Central memory CD8-positive, alpha-beta T cell (primary cell): ENCODE data around the gene SLC35B4.

Experiments used
- ATAC-seq: fragments of 150-1000 bp; cut with Tn5 transposase; replicated peaks from 2 replicates; pipeline ENCODE4 v1.10.0; 2022; ENCODE audit warnings: mild to moderate bottlenecking, moderate FRiP score, moderate number of reproducible peaks; ENCODE audit not compliant: poor library complexity, severe bottlenecking; ENCODE audit errors: extremely low read depth
- DNase-seq, 2 donors: peaks; one replicate each; pipeline ENCODE4 v3.0.0; 2021; ENCODE audit warnings: low spot score in 2 of 2
- H3K27ac Mint-ChIP-seq: one replicate; pipeline ENCODE4 v1.8.0; 2022; ENCODE audit warnings: low read depth, mild to moderate bottlenecking, moderate library complexity, mixed read lengths
- H3K27me3 Mint-ChIP-seq: one replicate; pipeline ENCODE4 v1.8.0; 2022; ENCODE audit warnings: mixed read lengths
- H3K36me3 Mint-ChIP-seq: one replicate; pipeline ENCODE4 v1.8.0; 2022; ENCODE audit warnings: mild to moderate bottlenecking, moderate library complexity, mixed read lengths; ENCODE audit not compliant: insufficient read depth
- H3K4me1 Mint-ChIP-seq: one replicate; pipeline ENCODE4 v1.8.0; 2022; ENCODE audit warnings: mixed read lengths
- H3K4me3 Mint-ChIP-seq: one replicate; pipeline ENCODE4 v1.8.0; 2022; ENCODE audit warnings: mild to moderate bottlenecking, moderate library complexity, mixed read lengths
- H3K9me3 Mint-ChIP-seq: one replicate; pipeline ENCODE4 v1.8.0; 2022; ENCODE audit warnings: mixed read lengths

SLC35B4 gene, protein sequence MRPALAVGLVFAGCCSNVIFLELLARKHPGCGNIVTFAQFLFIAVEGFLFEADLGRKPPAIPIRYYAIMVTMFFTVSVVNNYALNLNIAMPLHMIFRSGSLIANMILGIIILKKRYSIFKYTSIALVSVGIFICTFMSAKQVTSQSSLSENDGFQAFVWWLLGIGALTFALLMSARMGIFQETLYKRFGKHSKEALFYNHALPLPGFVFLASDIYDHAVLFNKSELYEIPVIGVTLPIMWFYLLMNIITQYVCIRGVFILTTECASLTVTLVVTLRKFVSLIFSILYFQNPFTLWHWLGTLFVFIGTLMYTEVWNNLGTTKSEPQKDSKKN

DNA sequence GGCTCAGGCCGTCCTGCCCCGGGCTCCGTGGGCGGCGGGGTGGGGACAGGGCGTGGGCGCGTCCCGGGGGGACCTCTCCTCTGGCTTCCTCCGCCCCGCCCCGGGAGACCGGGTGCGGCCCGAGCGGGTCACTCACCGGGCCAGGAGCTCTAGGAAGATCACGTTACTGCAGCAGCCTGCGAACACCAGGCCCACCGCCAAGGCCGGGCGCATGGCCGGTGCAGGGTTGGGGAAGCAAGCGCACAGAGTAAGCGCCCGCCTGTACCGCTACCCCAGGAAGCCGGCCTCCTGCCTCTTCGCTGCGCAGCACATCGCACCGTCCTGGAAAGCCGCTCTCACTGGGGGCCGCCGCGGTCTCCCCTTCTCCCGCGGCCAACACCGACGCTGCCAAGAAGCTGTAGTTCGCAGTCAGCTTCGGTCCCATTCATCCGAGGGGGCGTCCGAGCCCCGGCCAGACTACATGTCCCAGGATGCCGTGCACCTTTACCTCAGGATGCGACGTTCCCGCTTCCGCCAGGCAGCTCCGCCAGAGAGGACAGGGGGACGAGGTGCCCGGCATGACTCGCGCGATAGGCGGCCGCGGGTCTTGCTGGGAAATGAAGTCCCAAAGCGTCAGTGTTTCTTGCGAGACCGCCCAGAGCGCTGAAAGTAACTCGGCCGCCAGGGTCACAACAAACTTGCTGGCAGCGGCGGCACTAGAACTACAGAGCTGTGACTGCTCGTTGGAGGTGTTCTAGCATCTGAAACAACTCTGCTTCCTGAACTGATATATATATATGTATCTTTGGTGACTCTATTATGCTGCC is at the start of gene SLC35B4:
TSS of gene SLC35B4 (minus strand) at position 392 of the 806 bp plus-strand sequence. CDS start at position 213, 179 bp downstream.
- Mint-ChIP-seq H3K36me3 (peaks cover 7% of the 10 kb centered on the region), H3K9me3 (no peaks in the 10 kb centered on the region), H3K4me1 (peaks cover 19% of the 10 kb centered on the region), H3K4me3 (peak within 1 kb of the TSS; percentile 85), H3K27me3 (no peaks in the 10 kb centered on the region), H3K27ac (peak within 1 kb of the TSS; percentile 69)
- ATAC-seq (peak; percentile 97), DNase-seq (peak; percentile 89)

DNA sequence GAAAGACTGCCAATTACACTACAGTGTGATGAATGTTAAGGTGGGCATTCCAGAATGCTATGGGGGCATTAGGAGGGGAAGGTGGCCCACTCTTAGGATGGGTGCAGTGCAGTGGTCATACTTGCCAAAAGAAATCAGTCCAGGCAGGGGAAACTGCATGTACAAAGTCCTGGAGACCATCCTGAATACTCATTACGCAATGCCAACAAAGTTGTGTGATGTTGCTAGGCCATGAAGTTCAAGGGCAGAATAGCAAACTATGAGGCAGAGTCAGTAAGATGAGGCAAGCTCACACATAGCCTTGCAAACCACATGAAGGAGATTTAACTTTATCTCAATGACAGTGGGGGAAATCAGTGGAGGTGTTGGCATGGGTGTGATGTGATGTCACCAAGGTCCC is 49.8 kb upstream of the SLC35B4 start:
- Mint-ChIP-seq H3K27ac (no peak overlapping the region), H3K36me3 (no peaks in the 10 kb centered on the region), H3K9me3 (no peaks in the 10 kb centered on the region), H3K4me3 (no peak overlapping the region), H3K4me1 (no peaks in the 10 kb centered on the region), H3K27me3 (peaks cover 76% of the 10 kb centered on the region)
- DNase-seq, result no peak
- no peak for ATAC-seq

DNA sequence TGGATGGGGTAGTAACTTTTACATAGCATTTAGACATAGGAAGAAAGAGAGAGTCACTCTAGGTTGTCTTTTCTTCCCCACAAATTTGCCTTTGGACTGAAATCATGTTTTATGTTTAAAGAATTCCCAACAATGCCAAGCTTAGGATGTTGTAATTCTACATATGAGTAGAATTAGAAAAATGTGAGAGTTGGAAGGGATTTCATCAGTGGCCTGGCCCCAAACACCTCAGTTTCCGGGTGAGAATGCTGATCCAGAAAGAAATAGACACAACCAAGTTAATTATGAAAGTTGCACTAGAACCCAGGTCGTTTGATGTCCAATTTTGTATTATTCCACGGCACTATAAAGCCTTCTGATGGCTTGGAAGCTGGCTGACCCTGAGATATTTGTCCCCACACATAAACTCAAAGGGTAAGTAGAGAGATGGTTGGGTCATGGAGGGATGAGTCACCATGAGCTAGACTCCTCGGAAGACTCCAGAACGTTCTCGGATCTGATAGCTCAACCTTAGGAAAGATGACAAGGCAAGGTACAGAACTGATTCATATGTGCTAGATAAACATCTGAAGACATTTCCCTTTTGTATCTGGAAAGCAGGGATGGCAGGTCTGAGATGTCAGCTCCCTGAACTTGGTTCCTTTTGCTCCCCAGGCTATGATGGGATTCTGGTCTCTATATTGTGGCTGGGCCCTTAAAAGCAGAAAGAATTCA is 48.8 kb upstream of the SLC35B4 start:
- no peak overlapping the region for H3K4me3 Mint-ChIP-seq
- DNase-seq, result no peak
- H3K36me3 Mint-ChIP-seq, result no peaks in the 10 kb centered on the region
- peaks cover 76% of the 10 kb centered on the region for H3K27me3 Mint-ChIP-seq
- no peaks in the 10 kb centered on the region for H3K4me1 Mint-ChIP-seq
- no peaks in the 10 kb centered on the region for H3K9me3 Mint-ChIP-seq
- H3K27ac Mint-ChIP-seq, result no peak overlapping the region
- ATAC-seq, result no peak

DNA sequence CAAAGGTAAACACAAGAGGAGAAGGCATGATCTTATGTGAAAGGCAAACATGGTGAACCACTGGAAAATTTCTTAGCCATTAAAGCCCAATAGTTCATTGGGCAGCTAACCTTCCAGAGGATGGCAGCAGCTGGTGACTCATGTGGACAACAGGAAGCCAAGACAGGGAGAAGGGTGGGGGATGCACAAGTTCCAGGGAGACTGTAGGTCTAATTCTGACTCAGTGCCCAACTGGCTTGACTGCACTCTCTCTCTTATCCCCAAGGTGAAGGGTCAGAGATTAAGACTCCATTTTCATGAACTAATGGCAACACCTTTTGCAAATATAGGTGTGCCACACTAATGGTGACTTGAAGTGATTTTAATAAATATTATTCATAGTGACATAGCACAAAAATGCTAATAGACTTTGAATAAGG is 47.9 kb upstream of the SLC35B4 start:
- H3K9me3 Mint-ChIP-seq, result no peaks in the 10 kb centered on the region
- DNase-seq (no peak), ATAC-seq (no peak)
- no peak overlapping the region for H3K4me3 Mint-ChIP-seq
- H3K36me3 Mint-ChIP-seq, result no peaks in the 10 kb centered on the region
- H3K27me3 Mint-ChIP-seq, result peaks cover 74% of the 10 kb centered on the region
- H3K4me1 Mint-ChIP-seq, result no peaks in the 10 kb centered on the region
- no peak overlapping the region for H3K27ac Mint-ChIP-seq

DNA sequence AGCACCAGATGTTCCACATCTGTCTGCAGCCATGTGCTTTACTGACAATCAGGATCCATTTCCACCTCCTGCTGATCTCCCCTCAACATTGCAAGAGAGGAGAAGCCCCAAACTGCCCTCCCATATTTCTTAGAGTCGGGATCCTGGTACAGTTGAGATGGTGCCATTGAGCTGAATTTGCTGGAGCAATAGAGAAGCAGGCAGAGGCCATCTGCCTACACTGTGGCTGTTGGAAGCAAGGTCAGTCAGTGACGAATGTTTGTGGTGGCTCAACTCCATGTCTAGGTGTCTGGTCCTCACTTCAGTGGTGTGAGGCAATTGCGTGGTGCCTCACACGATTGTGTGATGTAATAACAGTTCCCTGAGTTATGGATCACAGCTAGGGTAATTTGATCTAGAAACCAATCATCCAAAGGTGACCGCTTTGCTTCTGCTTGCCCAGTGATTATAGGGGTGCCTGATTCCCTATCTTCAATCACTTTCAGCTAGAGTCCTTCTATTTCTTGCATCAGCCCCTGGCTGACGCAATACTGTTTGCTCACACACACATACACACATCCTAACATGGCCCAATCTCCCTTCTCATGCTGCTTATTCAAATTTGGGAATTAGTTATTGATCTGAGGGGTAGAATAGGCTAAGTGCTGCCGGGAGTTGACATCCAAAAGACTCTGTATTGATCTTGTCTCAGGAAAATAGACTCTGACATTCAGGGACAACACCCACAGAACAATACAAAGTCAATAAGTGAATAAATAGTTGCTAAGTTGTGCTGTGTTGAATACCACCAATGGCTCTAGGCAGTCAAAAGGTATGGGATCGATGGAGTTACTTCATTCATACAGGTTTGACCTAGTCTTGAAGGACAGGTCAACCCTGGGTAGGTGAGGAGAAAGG is 46.1 kb upstream of the SLC35B4 start:
- DNase-seq, result no peak
- Mint-ChIP-seq H3K27ac (no peak overlapping the region), H3K36me3 (no peaks in the 10 kb centered on the region), H3K4me1 (peaks cover 5% of the 10 kb centered on the region), H3K4me3 (no peak overlapping the region), H3K9me3 (no peaks in the 10 kb centered on the region), H3K27me3 (peaks cover 63% of the 10 kb centered on the region)
- no peak for ATAC-seq

DNA sequence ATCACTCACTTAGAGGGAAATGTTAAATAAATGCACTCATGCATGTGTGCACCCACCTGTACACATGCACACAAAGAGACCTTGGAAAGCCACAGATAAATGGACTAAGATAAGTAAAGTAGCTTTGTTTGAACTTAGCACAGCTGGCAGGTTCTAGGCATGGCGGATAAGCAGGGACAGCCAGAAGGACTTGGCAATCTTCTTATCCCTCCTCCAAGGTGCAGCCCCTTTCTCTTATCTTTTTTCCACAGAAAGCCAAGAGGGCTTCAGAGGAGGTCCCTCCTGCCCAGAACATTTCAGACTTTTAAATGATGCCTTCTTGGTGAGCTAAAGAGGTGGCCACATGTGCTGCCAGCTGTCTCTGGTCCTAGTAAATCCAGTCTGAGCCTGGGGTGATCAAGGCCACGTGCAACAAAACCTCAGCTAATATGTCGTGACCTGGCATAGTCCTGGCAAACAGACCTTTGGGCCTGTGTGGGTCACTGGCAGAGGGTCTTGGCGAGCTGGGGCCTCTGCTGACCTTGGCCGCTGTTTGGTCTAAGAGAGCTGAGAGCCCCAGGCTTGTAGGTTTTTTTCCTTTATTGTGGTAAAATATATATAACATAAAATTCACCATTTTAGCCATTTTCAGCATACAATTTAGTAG is 43.2 kb upstream of the SLC35B4 start:
- Mint-ChIP-seq H3K27me3 (peaks cover 57% of the 10 kb centered on the region), H3K4me3 (no peak overlapping the region), H3K4me1 (peaks cover 5% of the 10 kb centered on the region), H3K27ac (no peak overlapping the region), H3K9me3 (no peaks in the 10 kb centered on the region), H3K36me3 (no peaks in the 10 kb centered on the region)
- DNase-seq, result no peak
- ATAC-seq, result no peak

DNA sequence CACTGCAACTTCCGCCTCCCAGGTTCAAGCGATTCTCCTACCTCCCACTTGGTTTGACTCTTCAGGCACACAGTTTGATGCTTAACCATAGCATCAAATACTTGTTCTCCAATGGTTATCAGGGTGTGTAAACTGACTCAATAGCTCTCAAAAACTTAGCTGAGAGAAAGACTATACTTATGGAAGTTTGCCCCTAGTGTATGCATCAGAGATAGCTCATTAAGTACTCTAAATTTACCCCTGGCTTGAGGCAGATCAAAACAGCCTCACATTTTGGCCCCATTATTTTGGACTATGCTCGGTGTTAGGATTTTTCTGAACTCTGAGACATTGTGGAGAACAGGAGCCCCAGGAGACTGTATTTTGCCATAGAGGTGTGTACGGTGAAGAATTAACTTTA is 40.8 kb upstream of the SLC35B4 start:
- DNase-seq (no peak), ATAC-seq (peak; percentile 19)
- H3K27ac Mint-ChIP-seq, result no peak overlapping the region
- H3K36me3 Mint-ChIP-seq, result no peaks in the 10 kb centered on the region
- H3K9me3 Mint-ChIP-seq, result no peaks in the 10 kb centered on the region
- no peak overlapping the region for H3K4me3 Mint-ChIP-seq
- peaks cover 5% of the 10 kb centered on the region for H3K4me1 Mint-ChIP-seq
- peaks cover 43% of the 10 kb centered on the region for H3K27me3 Mint-ChIP-seq

DNA sequence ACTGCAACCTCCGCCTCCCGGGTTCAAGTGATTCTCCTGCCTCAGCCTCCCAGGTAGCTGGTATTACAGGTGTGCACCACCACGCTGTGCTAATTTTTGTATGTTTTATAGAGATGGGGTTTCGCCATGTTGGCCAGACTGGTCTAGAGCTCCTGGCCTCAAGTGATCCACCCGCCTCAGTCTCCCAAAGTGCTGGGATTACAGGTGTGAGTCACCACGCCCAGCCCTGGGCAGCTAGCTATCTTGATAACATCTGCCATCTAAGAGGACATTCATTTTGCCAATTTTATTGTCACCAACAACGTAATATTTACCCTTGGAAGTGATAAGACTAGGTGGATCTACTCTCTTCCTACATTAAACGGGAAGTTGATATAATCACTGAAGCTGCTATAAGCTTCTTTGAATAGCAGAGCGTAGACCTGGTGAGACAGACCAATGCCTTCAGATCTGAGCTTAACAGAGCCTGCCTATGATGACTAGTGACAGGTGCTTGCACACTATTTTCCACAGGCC is 39.7 kb upstream of the SLC35B4 start:
- no peaks in the 10 kb centered on the region for H3K9me3 Mint-ChIP-seq
- no peak for ATAC-seq
- DNase-seq, result no peak
- no peak overlapping the region for H3K27ac Mint-ChIP-seq
- peaks cover 33% of the 10 kb centered on the region for H3K27me3 Mint-ChIP-seq
- H3K4me3 Mint-ChIP-seq, result no peak overlapping the region
- no peaks in the 10 kb centered on the region for H3K36me3 Mint-ChIP-seq
- peaks cover 5% of the 10 kb centered on the region for H3K4me1 Mint-ChIP-seq

DNA sequence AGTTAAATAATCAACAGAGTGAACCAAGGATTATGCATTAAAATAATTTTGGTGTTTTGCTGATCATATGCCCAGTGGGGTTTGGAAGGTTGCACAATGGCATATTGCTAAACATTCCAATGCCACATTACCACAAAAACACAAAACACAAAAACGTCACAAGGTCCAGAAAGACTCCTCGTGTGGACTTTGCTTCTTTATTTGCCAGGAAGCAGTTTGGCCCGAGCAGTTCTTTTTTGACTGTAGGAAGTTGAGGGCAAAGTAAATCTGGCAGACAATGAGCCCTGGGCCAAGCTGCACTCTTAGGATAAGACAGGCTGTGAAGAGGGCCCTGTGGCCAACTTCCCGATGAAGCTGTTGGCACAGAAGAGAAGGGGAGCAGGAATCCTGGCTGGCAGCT is 39.2 kb upstream of the SLC35B4 start:
- Mint-ChIP-seq H3K27ac (no peak overlapping the region), H3K9me3 (no peaks in the 10 kb centered on the region), H3K36me3 (no peaks in the 10 kb centered on the region), H3K4me1 (peaks cover 5% of the 10 kb centered on the region), H3K4me3 (no peak overlapping the region), H3K27me3 (peaks cover 28% of the 10 kb centered on the region)
- DNase-seq, result no peak
- ATAC-seq, result no peak

DNA sequence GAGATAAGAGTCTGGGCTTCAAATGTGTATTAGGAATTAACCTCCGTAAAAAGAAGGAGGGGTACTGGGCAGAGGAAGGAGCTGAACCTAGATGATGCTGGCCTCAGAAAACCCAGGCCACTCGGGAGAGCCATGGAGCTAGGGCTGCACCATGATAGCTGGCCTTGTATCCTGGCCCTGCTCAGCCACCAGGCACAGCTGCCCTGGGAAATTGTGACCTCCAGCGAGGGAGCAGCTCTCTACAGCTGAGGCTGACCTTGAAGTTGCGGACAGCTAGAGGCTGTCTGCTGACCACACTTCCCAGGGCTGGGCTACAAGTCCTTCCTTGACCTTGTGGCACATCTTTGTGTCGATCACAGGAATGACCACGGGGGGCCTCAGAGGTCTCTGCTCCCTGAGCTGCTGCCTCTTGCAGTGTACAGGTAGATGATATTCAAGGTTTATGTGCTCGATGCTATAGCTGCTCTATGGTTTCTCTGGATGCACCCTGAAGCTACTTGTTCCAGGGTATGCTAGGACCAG is 38.3 kb upstream of the SLC35B4 start:
- ATAC-seq (no peak), DNase-seq (no peak)
- Mint-ChIP-seq H3K4me3 (no peak overlapping the region), H3K27me3 (peaks cover 19% of the 10 kb centered on the region), H3K36me3 (no peaks in the 10 kb centered on the region), H3K4me1 (peaks cover 5% of the 10 kb centered on the region), H3K9me3 (no peaks in the 10 kb centered on the region), H3K27ac (no peak overlapping the region)

DNA sequence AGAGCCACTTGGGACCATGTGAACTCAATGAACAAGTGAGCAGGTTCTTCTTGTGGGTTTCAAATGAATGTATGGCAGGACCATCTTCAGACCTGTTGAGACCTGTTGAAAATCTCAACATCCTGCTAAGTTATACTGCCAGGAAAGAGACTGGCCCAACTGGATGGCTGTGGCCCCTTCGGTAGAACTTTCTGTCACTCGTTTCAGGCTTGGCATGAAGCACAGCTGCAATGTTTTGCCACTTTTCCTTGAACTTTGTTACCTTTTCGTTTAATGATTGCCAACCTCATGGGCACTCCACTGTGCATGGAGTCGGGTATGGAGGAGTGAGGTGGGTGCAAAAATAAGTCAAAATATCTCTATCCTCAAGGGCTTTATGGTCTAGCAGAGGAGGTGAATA is 36.7 kb upstream of the SLC35B4 start:
- no peak for DNase-seq
- H3K36me3 Mint-ChIP-seq, result no peaks in the 10 kb centered on the region
- H3K9me3 Mint-ChIP-seq, result no peaks in the 10 kb centered on the region
- peaks cover 5% of the 10 kb centered on the region for H3K4me1 Mint-ChIP-seq
- H3K27me3 Mint-ChIP-seq, result peaks cover 30% of the 10 kb centered on the region
- H3K27ac Mint-ChIP-seq, result no peak overlapping the region
- ATAC-seq, result no peak
- H3K4me3 Mint-ChIP-seq, result no peak overlapping the region
